IMR-90 (cell line): ENCODE data around the gene PARP1.

ENCODE experiments used
- BHLHE40 ChIP-seq: fragments of 150-350 bp; IDR thresholded peaks from 2 replicates; pipeline ENCODE4 v1.6.1; 2016; ENCODE audit warnings: mild to moderate bottlenecking, low read depth, low read length
- CEBPB ChIP-seq: IDR thresholded peaks from 2 replicates; pipeline ENCODE4 v1.6.1; 2012; ENCODE audit warnings: low read depth, low read length, improper control_type of control experiment
- CHD1 ChIP-seq: IDR thresholded peaks from 2 replicates; pipeline ENCODE4 v1.6.1; 2012; ENCODE audit warnings: low read depth, low read length, improper control_type of control experiment
- CTCF ChIP-seq: conservative IDR thresholded peaks from 2 replicates; pipeline ENCODE4 v1.5.1; 2012; ENCODE audit warnings: mild to moderate bottlenecking, low read depth, low read length, improper control_type of control experiment
- ELK1 ChIP-seq: fragments of 150-350 bp; IDR thresholded peaks from 2 replicates; pipeline ENCODE4 v1.6.1; 2016; ENCODE audit warnings: low read depth, mild to moderate bottlenecking, low read length, moderate library complexity, borderline replicate concordance
- FOS ChIP-seq: fragments of 150-350 bp; IDR thresholded peaks from 2 replicates; pipeline ENCODE4 v1.6.1; 2016; ENCODE audit warnings: low read depth, low read length
- MXI1 ChIP-seq: IDR thresholded peaks from 2 replicates; pipeline ENCODE4 v1.6.1; 2012; ENCODE audit warnings: low read depth, mild to moderate bottlenecking, low read length, moderate library complexity, borderline replicate concordance
- NFE2L2 ChIP-seq: fragments of 150-350 bp; IDR thresholded peaks from 2 replicates; pipeline ENCODE4 v1.6.1; 2016; ENCODE audit warnings: low read depth, mild to moderate bottlenecking, low read length
- POLR2A ChIP-seq: IDR thresholded peaks from 2 replicates; pipeline ENCODE4 v1.6.1; 2012; ENCODE audit warnings: mild to moderate bottlenecking, low read depth, low read length
- RAD21 ChIP-seq: IDR thresholded peaks from 2 replicates; pipeline ENCODE4 v1.6.1; 2012; ENCODE audit warnings: low read length, improper control_type of control experiment
- RCOR1 ChIP-seq: IDR thresholded peaks from 2 replicates; pipeline ENCODE4 v1.6.1; 2012; ENCODE audit warnings: mild to moderate bottlenecking, low read length, improper control_type of control experiment; ENCODE audit not compliant: insufficient replicate concordance
- RFX5 ChIP-seq: IDR thresholded peaks from 2 replicates; pipeline ENCODE4 v1.8.0; 2012; ENCODE audit warnings: low read depth, mild to moderate bottlenecking, low read length, moderate library complexity
- SMC3 ChIP-seq: fragments of 150-350 bp; IDR thresholded peaks from 2 replicates; pipeline ENCODE4 v1.6.1; 2016; ENCODE audit warnings: low read depth, mild to moderate bottlenecking, antibody characterized with exemption, low read length, moderate library complexity
- TF ChIP-seq, protein P1 (sequence below): fragments of 150-350 bp; IDR thresholded peaks from 2 replicates; pipeline ENCODE4 v1.6.1; 2017; ENCODE audit warnings: mild to moderate bottlenecking, antibody characterized with exemption, low read length, low read depth

DNA sequence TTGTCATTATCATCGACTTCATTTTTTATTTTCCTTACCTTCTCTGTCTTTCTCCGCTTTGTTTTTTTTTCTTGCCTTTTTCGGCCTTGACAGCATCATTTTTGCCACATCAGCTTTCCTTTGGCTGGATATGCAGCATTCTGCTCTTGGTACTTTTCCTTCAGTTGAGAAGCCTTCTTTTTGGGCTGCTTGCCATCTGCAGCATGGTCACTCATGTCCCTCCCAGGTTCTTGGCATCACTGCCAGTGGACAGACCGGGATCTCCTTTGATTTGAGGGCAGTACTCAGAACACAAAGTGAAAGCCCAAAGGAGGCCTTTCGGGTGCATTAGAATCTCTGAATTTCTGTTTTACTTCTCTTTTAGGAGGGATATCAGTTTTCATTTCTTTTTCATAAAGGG is 3.7 kb upstream of the PARP1 start:
- TF ChIP-seq CTCF (no peak), RFX5 (no peak), POLR2A (no peak), FOS (no peak), CEBPB (no peak), RCOR1 (no peak), RAD21 (no peak), NFE2L2 (no peak), SMC3 (no peak), BHLHE40 (no peak), CHD1 (no peak), ELK1 (no peak), MXI1 (no peak)
- TF ChIP-seq, protein P1, sequence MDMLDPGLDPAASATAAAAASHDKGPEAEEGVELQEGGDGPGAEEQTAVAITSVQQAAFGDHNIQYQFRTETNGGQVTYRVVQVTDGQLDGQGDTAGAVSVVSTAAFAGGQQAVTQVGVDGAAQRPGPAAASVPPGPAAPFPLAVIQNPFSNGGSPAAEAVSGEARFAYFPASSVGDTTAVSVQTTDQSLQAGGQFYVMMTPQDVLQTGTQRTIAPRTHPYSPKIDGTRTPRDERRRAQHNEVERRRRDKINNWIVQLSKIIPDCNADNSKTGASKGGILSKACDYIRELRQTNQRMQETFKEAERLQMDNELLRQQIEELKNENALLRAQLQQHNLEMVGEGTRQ: no peak
